ENCODE results near the gene PACS2. TPM values are rescaled to one million over a fixed set of nuclear protein-coding genes. Genes with fewer than 3 reads are reported as not detected.
"Not testable (repeated sequence)": the region's sequence is repeated elsewhere in the genome, so short reads cannot be mapped to it uniquely, and the experiment has no call there.

PACS2 gene
- total RNA-seq, 1 experiment from 2014 or later = 43.3 TPM

DNA sequence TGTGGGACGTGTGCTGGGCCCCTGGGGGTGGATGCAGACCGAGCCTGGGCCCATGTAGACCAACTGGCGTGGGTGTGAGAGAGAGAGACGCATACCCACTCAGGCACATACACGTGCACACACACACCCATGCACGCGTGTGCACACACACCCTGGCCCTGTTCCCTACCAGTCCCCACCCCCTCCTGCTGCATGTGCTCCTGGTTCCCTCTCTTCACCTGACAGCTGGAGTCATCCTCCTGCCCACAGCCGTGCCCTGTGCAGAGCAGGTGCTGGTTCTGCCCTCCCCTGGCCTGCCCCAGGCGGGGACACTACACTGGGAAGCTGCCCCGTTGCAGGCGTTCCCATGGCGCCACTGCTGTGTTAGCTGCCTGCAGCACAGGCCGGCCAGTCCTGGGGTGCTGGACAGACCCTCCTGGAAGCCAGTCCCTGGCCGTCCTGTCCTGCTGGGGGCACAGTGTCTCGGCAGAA, 18.5 kb downstream of the PACS2 start:
- Histone ChIP-seq H3K79me2 (ENCODE audit: low read depth) (no peaks in the 10 kb centered on the region), H4K20me1 (ENCODE audit: insufficient read depth) (peaks cover 19% of the 10 kb centered on the region; the same call in 1 of the 2 replicates), H3K9me3 (ENCODE audit: insufficient read depth, low read depth) (no peaks in the 10 kb centered on the region), H3K36me3 (ENCODE audit: low read depth) (no peaks in the 10 kb centered on the region), H3K4me1 (replicated peaks; ENCODE audit: insufficient read depth) (no peaks in the 10 kb centered on the region), H3K4me3 (no peak overlapping the region), H3K9me2 (ENCODE audit: insufficient read depth) (no peaks in the 10 kb centered on the region), H2AFZ (no peak overlapping the region), H3K27ac (no peak overlapping the region), H3K27me3 (ENCODE audit: insufficient read depth, low read depth) (no peaks in the 10 kb centered on the region), H3K4me2 (no peak overlapping the region), H3F3A (ENCODE audit: insufficient read depth, low read depth) (no peaks in the 10 kb centered on the region)
- DNase-seq = no peak
- no TSS peak for BruUV-seq (replicated peaks)
- POLR2A ChIA-PET (ENCODE audit: unreplicated experiment) = no interaction called here
- intact Hi-C loops (cut with micrococcal nuclease; ENCODE audit: unreplicated experiment) = no loop called here
- CTCF ChIA-PET = no interaction called here
- TF ChIP-seq EZH2 (IDR thresholded peaks at IDR 0.05; ENCODE audit: low read depth) (no peak), CTCF (conservative IDR thresholded peaks at IDR 0.05) (no peak)

DNA sequence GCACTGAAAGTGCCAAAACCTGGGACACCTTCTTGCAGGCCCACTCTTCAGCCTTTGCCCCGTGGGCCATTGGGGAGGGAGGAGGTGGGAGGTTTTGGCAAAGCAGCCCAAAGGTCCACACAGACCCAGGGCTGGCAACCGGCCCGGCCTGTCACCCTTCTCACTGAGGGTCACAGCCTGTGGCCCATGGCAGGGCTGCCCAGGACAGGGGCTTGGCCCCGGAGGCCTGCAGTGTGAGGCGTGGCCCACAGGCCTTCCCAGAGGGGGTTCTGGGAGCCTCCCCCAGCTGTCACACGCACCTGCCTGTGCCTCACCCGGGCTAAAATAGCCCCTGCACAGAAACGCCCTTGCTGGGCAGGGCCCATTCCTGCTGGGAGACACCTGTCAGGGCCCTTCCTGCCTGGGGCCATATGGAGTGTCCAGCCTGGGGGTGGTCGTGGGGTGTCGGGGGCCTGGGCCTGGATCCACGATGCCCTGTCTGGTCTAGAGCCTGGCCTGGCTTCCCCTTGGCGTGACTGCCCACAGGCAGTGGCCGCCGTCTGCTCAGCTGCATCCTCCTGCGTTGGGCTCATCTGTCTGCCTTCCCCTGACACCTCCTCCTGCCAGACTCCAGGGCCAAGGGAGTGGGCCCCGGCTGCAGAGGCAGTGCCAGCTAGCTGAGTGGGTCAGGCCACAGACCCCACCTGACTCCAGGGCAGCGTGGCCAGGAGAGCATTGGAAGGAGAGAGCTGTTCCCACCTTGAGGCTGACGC, 19.2 kb downstream of the PACS2 start:
- H3K9me2 ChIP-seq (ENCODE audit: insufficient read depth) = no peaks in the 10 kb centered on the region
- H3K27me3 ChIP-seq (ENCODE audit: insufficient read depth, low read depth) = no peaks in the 10 kb centered on the region
- no peaks in the 10 kb centered on the region for H3K9me3 ChIP-seq (ENCODE audit: insufficient read depth, low read depth)
- H3K4me3 ChIP-seq = no peak overlapping the region
- intact Hi-C loops (cut with micrococcal nuclease; ENCODE audit: unreplicated experiment) = no loop called here
- H3K4me2 ChIP-seq = no peak overlapping the region
- ChIA-PET CTCF (no interaction called here), POLR2A (ENCODE audit: unreplicated experiment) (no interaction called here)
- H3K79me2 ChIP-seq (ENCODE audit: low read depth) = no peaks in the 10 kb centered on the region
- no TSS peak for BruUV-seq (replicated peaks)
- H3K36me3 ChIP-seq (ENCODE audit: low read depth) = no peaks in the 10 kb centered on the region
- TF ChIP-seq CTCF (conservative IDR thresholded peaks at IDR 0.05) (no peak), EZH2 (IDR thresholded peaks at IDR 0.05; ENCODE audit: low read depth) (no peak)
- no peaks in the 10 kb centered on the region for H3F3A ChIP-seq (ENCODE audit: insufficient read depth, low read depth)
- no peak overlapping the region for H2AFZ ChIP-seq
- H3K4me1 ChIP-seq (replicated peaks; ENCODE audit: insufficient read depth) = no peaks in the 10 kb centered on the region
- H4K20me1 ChIP-seq (ENCODE audit: insufficient read depth) = peaks cover 16% of the 10 kb centered on the region
- H3K27ac ChIP-seq = no peak overlapping the region
- DNase-seq = no peak

GRCh38 chr14:105334383-105335230, 20.1 kb downstream of the PACS2 start:
- no TSS peak for BruUV-seq (replicated peaks)
- ChIA-PET CTCF (no interaction called here), POLR2A (ENCODE audit: unreplicated experiment) (no interaction called here)
- intact Hi-C loops (cut with micrococcal nuclease; ENCODE audit: unreplicated experiment) = no loop called here
- H3K27me3 ChIP-seq (ENCODE audit: insufficient read depth, low read depth) = no peaks in the 10 kb centered on the region
- no peaks in the 10 kb centered on the region for H3K9me2 ChIP-seq (ENCODE audit: insufficient read depth)
- H4K20me1 ChIP-seq (ENCODE audit: insufficient read depth) = peaks cover 19% of the 10 kb centered on the region
- no peak overlapping the region for H3K4me3 ChIP-seq
- H2AFZ ChIP-seq = no peak overlapping the region
- no peaks in the 10 kb centered on the region for H3K36me3 ChIP-seq (ENCODE audit: low read depth)
- no peak overlapping the region for H3K27ac ChIP-seq
- TF ChIP-seq CTCF (conservative IDR thresholded peaks at IDR 0.05) = no peak
- TF ChIP-seq EZH2 (IDR thresholded peaks at IDR 0.05; ENCODE audit: low read depth) = no peak
- H3K4me2 ChIP-seq = no peak overlapping the region
- no peaks in the 10 kb centered on the region for H3K4me1 ChIP-seq (replicated peaks; ENCODE audit: insufficient read depth)
- no peak for DNase-seq
- no peaks in the 10 kb centered on the region for H3K9me3 ChIP-seq (ENCODE audit: insufficient read depth, low read depth)
- no peaks in the 10 kb centered on the region for H3K79me2 ChIP-seq (ENCODE audit: low read depth)
- H3F3A ChIP-seq (ENCODE audit: insufficient read depth, low read depth) = no peaks in the 10 kb centered on the region

GRCh38 chr14:105335231-105335542, 20.6 kb downstream of the PACS2 start:
- H3K79me2 ChIP-seq (ENCODE audit: low read depth); H3K36me3 ChIP-seq (ENCODE audit: low read depth); H3K4me1 ChIP-seq (replicated peaks; ENCODE audit: insufficient read depth); H2AFZ ChIP-seq; H3K4me2 ChIP-seq; H3K27me3 ChIP-seq (ENCODE audit: insufficient read depth, low read depth); H3K27ac ChIP-seq; DNase-seq; H3K9me2 ChIP-seq (ENCODE audit: insufficient read depth); H3K4me3 ChIP-seq; BruUV-seq (replicated peaks); H3K9me3 ChIP-seq (ENCODE audit: insufficient read depth, low read depth); H3F3A ChIP-seq (ENCODE audit: insufficient read depth, low read depth); CTCF ChIA-PET; POLR2A ChIA-PET (ENCODE audit: unreplicated experiment); intact Hi-C loops (cut with micrococcal nuclease; ENCODE audit: unreplicated experiment): not testable (repeated sequence)
- peaks cover 19% of the 10 kb centered on the region for H4K20me1 ChIP-seq (ENCODE audit: insufficient read depth)

All from PC-9 (cell line).